ENCODE data around the gene RELL1. TPM values are rescaled to one million over a fixed set of nuclear protein-coding genes. Genes with fewer than 3 reads are reported as not detected.

RELL1 gene
- total RNA-seq, 4 donors from 2014 or later = 44.4 to 83.3 (median 73.6) TPM

DNA sequence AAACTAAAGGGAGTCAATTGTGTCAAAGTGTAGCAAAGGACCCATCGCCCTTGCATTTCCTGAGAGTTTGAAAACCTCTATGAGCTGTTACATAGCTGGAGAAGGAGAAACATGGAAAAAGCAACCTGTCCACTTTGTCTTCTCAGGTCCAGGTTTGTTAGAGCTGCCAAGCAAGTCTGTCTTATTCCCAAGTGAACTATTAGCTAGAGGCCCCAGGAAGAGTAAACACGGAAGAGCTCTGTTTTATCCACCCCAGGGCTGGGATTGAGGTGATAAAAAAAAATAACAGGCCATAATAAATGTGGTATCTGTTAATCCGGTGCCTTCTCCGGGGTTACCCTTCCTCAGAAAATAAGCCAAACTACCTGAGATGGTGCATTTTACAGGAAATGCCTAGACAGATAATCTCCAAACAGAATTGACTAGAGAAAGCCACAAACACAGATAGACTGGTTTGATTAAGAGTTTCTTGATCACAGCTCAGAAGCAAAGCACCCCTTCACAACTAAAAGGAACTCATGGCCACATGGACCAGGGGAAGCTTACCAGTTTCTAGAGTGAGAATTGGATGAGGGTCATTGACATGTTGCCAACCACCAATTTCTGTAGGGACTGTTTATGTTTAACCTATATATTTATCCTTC is 35.9 kb upstream of the RELL1 start:
- H3K9me3 ChIP-seq = no peaks in the 10 kb centered on the region
- no peak for DNase-seq (ENCODE audit: extremely low spot score)
- TF ChIP-seq POLR2AphosphoS5 (IDR thresholded peaks at IDR 0.05) (no peak), POLR2A (IDR thresholded peaks at IDR 0.05; ENCODE audit: low read depth) (no peak), EP300 (IDR thresholded peaks at IDR 0.05) (no peak), CTCF (IDR thresholded peaks at IDR 0.05) (no peak)
- no peaks in the 10 kb centered on the region for H3K4me1 ChIP-seq
- no peak overlapping the region for H3K27ac ChIP-seq (replicated peaks in 1 of 4)
- WGBS = 83% methylated on average over 4 of the region's 4 CpGs
- H3K27me3 ChIP-seq = no peaks in the 10 kb centered on the region
- intact Hi-C loops (cut with DNase I) = no loop called here
- no peak overlapping the region for H3K4me3 ChIP-seq
- H3K36me3 ChIP-seq = no peaks in the 10 kb centered on the region

GRCh38 chr4:37719021-37719420 is 32.8 kb upstream of the RELL1 start:
- WGBS = 100% methylated on average over 1 of the region's 1 CpG
- Histone ChIP-seq H3K36me3 (no peaks in the 10 kb centered on the region), H3K27me3 (no peaks in the 10 kb centered on the region), H3K9me3 (no peaks in the 10 kb centered on the region), H3K4me3 (no peak overlapping the region), H3K4me1 (peaks cover 0 to 4% (median 2%) of the 10 kb centered on the region in 4 donors), H3K27ac (replicated peaks in 1 of 4) (no peak overlapping the region)
- TF ChIP-seq POLR2AphosphoS5 (IDR thresholded peaks at IDR 0.05) = no peak
- TF ChIP-seq POLR2A (IDR thresholded peaks at IDR 0.05; ENCODE audit: low read depth) = no peak
- TF ChIP-seq EP300 (IDR thresholded peaks at IDR 0.05) = no peak
- no peak for TF ChIP-seq CTCF (IDR thresholded peaks at IDR 0.05)
- no peak for DNase-seq (ENCODE audit: extremely low spot score)
- intact Hi-C loops (cut with DNase I) = no loop called here

DNA sequence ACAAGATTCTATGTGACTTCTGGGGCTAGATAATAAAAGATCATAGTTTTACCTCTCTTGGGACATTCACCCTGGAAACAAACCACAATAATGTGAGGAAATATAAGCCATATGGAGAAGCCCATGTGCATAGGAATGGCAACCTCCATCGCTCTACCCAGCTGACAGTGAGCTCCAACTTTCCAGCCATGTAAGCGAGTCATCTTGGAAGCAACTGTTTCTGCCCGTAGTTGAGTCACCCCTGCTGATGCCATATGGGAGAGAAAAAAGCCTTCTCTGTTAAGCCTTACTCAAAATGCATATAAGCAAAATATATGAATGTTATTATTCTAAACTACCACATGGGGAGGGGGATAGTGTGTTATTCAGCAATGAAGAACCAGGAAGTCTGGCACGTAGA is 31.4 kb upstream of the RELL1 start:
- no peak for DNase-seq (ENCODE audit: extremely low spot score)
- TF ChIP-seq EP300 (IDR thresholded peaks at IDR 0.05) = no peak
- no peak for TF ChIP-seq POLR2A (IDR thresholded peaks at IDR 0.05; ENCODE audit: low read depth)
- TF ChIP-seq CTCF (IDR thresholded peaks at IDR 0.05) = no peak
- TF ChIP-seq POLR2AphosphoS5 (IDR thresholded peaks at IDR 0.05) = no peak
- Histone ChIP-seq H3K27ac (replicated peaks in 1 of 4) (no peak overlapping the region), H3K4me3 (no peak overlapping the region), H3K36me3 (no peaks in the 10 kb centered on the region), H3K27me3 (no peaks in the 10 kb centered on the region), H3K9me3 (no peaks in the 10 kb centered on the region), H3K4me1 (peaks cover 0 to 4% (median 2%) of the 10 kb centered on the region in 4 donors)
- intact Hi-C loops (cut with DNase I) = no loop called here
- 58% methylated on average over 4 of the region's 4 CpGs for WGBS

GRCh38 chr4:37715889-37716402 is 29.8 kb upstream of the RELL1 start:
- TF ChIP-seq POLR2AphosphoS5 (IDR thresholded peaks at IDR 0.05) = no peak
- Histone ChIP-seq H3K27me3 (no peaks in the 10 kb centered on the region), H3K4me1 (peaks cover 0 to 4% (median 2%) of the 10 kb centered on the region in 4 donors), H3K36me3 (no peaks in the 10 kb centered on the region), H3K9me3 (no peaks in the 10 kb centered on the region), H3K27ac (replicated peaks in 1 of 4) (no peak overlapping the region), H3K4me3 (no peak overlapping the region)
- intact Hi-C loops (cut with DNase I) = no loop called here
- no peak for DNase-seq (ENCODE audit: extremely low spot score)
- whole genome bisulfite sequencing = 76% methylated on average over 4 of the region's 4 CpGs

- 71% methylated on average over 1 of the region's 1 CpG for WGBS
- Histone ChIP-seq H3K9me3 (no peaks in the 10 kb centered on the region), H3K27me3 (no peaks in the 10 kb centered on the region), H3K27ac (replicated peaks in 1 of 4) (no peak overlapping the region), H3K4me3 (no peak overlapping the region), H3K36me3 (no peaks in the 10 kb centered on the region), H3K4me1 (no peaks in the 10 kb centered on the region)
- TF ChIP-seq CTCF (IDR thresholded peaks at IDR 0.05) (no peak), EP300 (IDR thresholded peaks at IDR 0.05) (no peak), POLR2AphosphoS5 (IDR thresholded peaks at IDR 0.05) (no peak), POLR2A (IDR thresholded peaks at IDR 0.05; ENCODE audit: low read depth) (no peak)
- DNase-seq (ENCODE audit: extremely low spot score) = no peak
- intact Hi-C loops (cut with DNase I) = no loop called here
These were observed 24.3 kb upstream of the RELL1 start for GRCh38 chr4:37710491-37710890.

All from esophagus muscularis mucosa (tissue), 4 donors.